AG09309 (cell line): Measurements from ENCODE around the gene HCN3.
A peak's percentile ranks its signal among the peaks of the same experiment; 100 is the strongest.

Experiments
- DNase-seq: peaks from one replicate; pipeline ENCODE4 v3.0.0-alpha.2; 2010; ENCODE audit warnings: low read depth
- H3K4me3 ChIP-seq: 2 replicates; pipeline ENCODE4 v1.5.1; 2011; ENCODE audit warnings: mild to moderate bottlenecking, low read depth, low read length, moderate library complexity; ENCODE audit not compliant: control insufficient read depth
- CTCF ChIP-seq: IDR thresholded peaks from 2 replicates; pipeline ENCODE4 v1.5.1; 2011; ENCODE audit warnings: mild to moderate bottlenecking, low read depth, low read length, inconsistent platforms; ENCODE audit not compliant: insufficient read depth, control insufficient read depth; ENCODE audit errors: missing control alignments

Gene HCN3

GRCh38 chr1:155277902-155278688 is 832 bp downstream of the HCN3 start:
- peak; percentile 49 for TF ChIP-seq CTCF
- no peak for DNase-seq

GRCh38 chr1:155278689-155279160 is 1.5 kb downstream of the HCN3 start:
- H3K4me3 ChIP-seq = no peak overlapping the region; the same call in 1 of the 2 replicates

More at GRCh38 chr1:155277902-155278688, 832 bp downstream of the HCN3 start:
- H3K4me3 ChIP-seq = peak overlapping the region; percentile 67

GRCh38 chr1:155279268-155279667 is 2.0 kb downstream of the HCN3 start:
- TF ChIP-seq CTCF = no peak
- H3K4me3 ChIP-seq = no peak overlapping the region
- no peak for DNase-seq

More at GRCh38 chr1:155278689-155279160, 1.5 kb downstream of the HCN3 start:
- TF ChIP-seq CTCF = no peak
- DNase-seq = no peak

GRCh38 chr1:155282488-155283091 is 5.3 kb downstream of the HCN3 start:
- H3K4me3 ChIP-seq = no peak overlapping the region
- no peak for DNase-seq
- no peak for TF ChIP-seq CTCF

- H3K4me3 ChIP-seq = no peak overlapping the region
- TF ChIP-seq CTCF = no peak
- DNase-seq = no peak
Observed at GRCh38 chr1:155284476-155284875, 7.2 kb downstream of the HCN3 start.

- no peak overlapping the region for H3K4me3 ChIP-seq
- DNase-seq = no peak
- no peak for TF ChIP-seq CTCF
Observed at GRCh38 chr1:155285063-155285462, 7.8 kb downstream of the HCN3 start.
